SKM-1 (cell line): ENCODE measurements around the gene ARHGEF35.
"Not testable (repeated sequence)": the region's sequence is repeated elsewhere in the genome, so short reads cannot be mapped to it uniquely, and the experiment has no call there.

Source experiments
- DNase-seq: peaks from one replicate; lab custom pipeline; 2025; ENCODE audit not compliant: unreplicated experiment; lab: John Stamatoyannopoulos, UW

ARHGEF35 gene

DNA sequence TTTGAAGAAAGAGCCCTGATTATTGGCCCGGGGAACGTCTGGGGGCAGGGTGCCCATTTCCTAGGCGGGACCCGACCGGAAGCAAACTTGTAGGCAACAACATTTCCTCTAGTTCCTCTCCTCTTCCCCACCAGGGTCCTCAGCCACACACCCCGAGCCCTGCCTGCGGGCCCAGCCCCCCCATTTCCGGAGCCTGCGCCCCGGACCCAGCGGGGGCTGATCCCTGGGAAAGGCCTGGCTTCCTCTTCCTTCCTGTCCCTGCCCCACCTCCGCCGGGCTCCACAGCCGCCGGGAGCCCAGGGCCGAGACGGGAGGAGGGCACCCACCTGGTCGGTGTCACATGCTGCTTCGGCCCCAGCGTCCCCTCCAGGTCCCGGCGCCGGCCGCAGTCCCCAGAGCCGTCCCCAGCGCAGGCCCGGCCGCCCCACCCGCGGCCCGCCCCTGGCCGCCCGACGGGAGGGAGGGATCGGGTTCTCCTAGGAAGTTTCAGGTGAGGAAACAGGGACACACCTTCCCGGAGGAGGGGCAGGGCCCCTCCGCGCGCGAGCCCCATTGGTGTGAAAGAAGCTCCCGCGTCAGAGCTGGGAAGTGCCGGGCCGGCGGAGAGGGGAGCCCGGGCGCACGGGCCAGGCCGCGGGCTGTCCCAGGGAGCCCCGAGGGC, at the start of gene ARHGEF35:
Gene ARHGEF35 (minus strand): TSS at position 622 of the 661 bp plus-strand sequence. CDS start 7,450 bp downstream, outside the sequence.
- not testable (repeated sequence) for DNase-seq

DNA sequence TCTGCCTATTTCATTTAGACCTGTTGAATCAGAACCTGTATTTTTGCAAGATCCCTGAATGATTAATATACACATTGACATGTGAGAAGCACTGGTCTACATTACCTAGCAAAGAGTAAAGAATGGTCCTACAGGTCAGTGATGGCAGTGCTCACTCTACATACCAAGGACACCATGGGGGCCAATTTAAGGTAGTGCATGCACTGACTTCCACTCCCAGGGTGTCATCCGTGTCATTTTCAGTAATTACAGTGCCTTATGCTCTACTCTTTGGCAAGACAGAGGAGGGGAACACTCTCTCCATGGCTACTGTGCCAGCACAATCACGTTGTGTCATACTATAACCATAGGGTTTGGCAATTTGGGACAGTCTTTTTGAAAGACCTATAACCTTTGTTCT, 49.7 kb upstream of the ARHGEF35 start:
- DNase-seq = not testable (repeated sequence)

DNA sequence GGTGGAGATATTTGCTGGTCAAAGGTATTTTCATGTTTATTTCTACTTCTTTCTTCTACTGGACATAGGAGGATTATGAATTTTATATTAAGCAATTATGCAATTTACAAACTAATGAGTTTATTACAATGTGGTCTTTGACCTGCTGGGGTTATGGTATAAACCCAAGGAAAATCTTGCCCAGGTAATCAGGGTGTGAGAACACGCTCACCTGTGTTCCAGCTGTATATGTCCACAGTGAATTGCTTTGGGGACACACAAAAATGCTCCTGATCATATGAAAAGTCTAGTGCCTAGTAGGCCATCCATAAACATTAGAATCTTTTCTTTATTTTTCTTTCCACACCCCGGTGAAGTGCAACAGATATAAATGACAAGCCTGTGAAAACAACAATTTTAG, 43.7 kb upstream of the ARHGEF35 start, which contains the start of gene OR2A42:
Gene OR2A42 (minus strand): TSS at position 241 of the 400 bp plus-strand sequence. CDS start 6,762 bp downstream, outside the sequence.
- DNase-seq = not testable (repeated sequence)

DNA sequence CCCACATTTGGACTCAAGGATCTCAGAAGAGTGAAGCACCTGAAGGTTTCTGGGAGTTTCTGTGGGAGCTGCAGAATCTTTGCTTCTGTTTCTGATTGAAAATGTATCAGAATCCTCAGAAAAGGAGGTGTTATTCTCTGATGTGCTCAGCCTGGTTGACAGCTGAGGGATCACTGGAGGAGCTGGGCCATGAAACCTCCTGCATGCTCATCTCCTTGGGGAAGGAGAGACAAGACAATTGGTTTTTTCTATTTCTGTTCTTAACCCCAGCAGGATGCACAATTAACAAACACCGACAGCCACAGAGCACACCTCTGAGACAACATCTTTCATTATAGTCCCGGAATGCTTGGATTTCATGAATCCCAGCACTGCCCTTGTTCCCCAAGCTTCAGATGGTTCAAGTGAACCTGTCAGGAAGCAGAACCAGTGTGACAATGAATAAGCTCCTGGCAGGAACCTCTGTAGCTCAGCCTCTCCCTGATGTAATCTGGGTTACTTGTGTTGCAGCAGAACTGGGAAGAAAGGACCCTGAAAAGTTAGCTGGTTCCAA, 43.0 kb upstream of the ARHGEF35 start:
- DNase-seq = not testable (repeated sequence)

DNA sequence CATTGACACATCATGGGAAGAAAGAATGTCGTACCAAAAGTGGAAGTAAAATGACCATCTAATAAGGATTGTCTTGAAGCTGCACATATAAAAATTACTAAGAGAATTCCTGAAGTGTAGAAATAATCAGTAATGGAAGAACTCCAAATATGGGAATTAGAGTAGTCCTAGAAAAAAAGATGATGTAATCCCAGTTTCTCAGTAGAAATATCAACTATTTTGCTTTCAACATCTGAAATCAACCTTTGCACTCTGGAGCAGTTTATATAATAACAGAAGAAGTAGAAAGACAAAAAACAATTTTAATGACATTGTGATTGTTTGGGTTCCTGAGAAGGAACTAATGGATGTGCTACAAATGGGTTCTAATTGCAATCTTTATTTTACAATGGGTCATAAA, 37.4 kb upstream of the ARHGEF35 start:
- DNase-seq = not testable (repeated sequence)

DNA sequence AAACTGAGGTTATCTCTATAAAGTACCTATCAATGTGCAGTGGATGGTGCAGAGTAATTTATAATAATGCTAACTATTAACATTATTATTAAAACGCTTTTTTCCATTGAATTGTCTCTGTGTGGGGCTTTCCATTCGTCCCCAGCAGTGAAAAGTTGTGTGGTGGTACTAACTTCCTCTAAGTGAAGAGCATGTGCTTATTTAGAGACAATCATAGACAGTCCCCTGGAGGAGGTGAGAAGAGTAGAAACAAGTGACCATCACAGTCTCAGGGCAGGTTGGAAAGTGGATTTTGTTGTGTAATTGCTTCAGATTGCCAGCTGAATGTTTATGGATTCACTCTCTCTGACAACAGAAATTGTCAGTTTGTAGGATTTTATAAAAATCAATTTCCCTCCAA, 35.4 kb upstream of the ARHGEF35 start:
- DNase-seq = not testable (repeated sequence)

DNA sequence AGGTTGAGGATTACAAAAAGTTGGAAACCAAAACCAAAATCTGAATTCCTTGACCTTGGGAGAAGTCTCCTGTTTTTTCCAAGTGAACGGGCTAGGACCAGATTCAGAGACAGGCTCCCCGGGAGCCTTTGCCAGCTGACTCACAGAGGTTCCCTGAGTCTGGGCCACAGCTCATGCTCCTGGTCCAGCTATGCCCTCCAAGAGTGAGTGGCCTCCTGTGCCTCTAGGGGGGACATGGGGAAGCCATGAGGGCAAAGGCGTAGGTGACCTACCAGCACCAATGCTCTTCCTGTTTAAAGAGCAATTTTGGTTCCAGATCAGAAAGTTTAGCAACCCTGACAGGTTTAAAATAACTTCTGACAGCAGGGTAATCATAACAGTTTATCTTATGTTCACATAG, 33.2 kb upstream of the ARHGEF35 start:
- not testable (repeated sequence) for DNase-seq

DNA sequence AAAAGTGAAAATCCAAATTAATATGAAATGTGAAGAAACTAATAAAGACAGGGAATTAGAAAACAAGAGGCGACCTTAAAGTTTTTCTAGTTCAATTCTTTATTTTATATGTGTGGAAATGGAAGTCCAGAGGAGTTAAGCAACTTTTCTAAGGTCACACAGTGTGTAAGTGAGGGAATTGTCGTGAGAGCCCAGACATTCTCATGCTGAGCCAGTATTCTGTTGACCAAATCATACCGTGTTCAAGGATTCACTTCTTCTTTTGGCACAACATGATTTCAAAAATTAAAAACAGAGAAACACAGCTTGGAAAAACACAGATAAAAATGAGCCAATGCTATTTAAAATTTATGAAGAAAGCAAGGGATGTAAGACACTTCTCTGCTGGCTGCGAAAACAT, 31.2 kb upstream of the ARHGEF35 start:
- not testable (repeated sequence) for DNase-seq

DNA sequence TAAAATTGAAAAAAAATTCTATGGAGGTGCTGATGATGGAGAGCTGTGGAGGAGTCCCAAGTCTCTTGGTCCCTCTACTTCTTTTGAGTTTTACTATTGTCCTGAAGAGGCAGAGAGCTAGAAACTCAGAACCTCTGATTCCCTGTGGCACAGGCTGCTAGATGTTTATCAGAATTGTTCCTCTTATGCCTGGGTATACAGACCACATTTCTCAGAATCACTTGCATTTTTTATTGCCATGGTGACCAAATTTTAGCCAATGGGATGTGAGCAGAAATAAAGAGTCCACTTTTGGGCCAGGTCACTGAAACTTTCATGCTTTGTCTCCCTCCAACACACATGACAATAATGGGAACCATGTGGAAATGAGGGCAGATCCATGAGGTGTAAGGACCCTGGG, 28.0 kb upstream of the ARHGEF35 start:
- not testable (repeated sequence) for DNase-seq

DNA sequence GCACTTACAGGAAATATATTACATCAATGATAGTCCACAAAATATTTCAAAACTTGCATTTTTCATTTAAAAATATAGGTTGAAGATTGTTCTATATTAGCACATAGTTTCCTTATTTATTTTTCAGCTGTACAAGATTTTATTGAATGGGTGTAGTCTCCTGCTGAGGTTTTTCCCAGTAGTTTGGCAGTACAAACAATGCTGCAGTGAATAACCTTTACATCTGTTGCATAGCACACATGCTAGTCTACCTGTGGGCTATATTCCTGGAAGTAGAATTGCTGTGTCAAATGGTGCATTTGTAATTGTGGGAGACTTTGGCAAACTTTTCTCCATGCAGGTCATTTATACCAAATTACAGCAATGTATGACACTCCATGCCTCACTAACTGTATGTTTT, 24.9 kb upstream of the ARHGEF35 start:
- not testable (repeated sequence) for DNase-seq

DNA sequence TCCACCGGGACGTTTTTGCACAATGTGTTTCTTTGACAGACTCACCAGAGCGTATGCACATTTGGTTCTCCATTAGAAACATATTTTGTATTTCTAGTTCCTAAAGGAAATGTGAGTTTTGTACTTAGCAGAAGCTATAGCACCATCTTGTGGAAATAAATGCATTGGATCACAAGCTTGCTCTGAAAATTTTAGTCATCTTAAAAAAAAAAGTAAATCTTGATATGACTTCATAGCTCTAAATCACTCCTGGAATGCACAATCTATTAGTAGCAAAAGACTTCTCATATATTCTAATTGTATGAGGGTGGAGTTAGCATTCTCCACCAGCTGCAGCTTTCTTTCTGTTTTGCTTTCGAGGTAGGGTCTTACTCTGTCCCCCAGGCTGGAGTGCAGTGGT, 23.5 kb upstream of the ARHGEF35 start:
- not testable (repeated sequence) for DNase-seq

DNA sequence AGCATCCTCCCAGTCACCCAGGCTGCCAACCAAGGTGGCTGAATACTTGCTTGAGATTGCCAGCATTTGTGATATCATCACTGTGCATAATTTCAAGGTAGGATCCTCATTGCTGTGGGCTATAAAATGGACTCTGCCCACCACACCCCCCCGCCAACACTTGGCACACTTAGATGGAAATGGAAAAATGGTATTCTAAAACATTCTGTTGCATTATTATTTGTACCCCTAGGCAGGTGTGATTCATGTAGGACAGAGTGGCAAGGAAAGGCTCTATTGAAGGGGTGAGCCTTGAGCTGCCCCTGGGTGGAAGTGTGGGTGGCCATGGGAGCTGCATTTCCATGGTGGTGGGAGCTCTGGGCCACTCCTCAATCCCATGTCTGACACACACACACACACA, 22.9 kb upstream of the ARHGEF35 start:
- DNase-seq = not testable (repeated sequence)

DNA sequence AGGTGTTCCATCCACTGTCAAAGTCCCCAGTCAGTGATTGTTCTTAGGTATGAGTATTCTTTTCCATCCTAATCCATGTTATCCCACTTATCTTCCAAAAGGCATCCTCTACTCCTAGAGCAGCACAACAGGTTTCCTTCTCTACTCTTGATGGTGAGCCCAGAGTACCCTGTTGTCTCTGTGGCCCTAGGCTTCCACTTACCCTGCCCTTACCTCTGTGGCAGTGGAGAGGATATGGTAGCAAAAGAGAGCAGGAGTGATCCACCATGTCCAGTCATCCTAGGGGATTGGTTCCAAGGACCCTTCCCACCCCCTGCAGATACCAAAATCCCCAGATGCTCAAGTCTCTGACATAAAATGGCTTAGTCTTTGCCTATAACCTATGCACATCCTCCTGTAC, 21.6 kb upstream of the ARHGEF35 start:
- DNase-seq = not testable (repeated sequence)

DNA sequence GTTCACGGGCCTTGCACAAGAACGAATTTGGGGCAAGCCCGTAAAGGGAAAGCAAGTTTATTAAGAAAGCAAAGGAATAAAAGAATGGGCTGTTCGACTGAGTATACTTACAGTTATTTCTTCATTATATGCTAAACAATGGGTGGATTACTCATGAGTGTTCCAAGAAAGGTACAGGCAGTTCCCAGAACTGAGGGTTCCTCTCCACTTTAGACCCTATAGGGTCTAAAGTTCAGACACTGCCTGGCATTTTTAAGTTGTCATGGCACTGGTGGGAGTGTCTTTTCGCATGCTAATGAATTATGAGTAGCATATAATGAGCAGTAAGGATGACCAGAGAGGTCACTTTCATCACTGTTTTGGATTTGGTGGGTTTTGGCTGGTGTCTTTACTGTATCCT, 9.7 kb upstream of the ARHGEF35 start:
- not testable (repeated sequence) for DNase-seq

DNA sequence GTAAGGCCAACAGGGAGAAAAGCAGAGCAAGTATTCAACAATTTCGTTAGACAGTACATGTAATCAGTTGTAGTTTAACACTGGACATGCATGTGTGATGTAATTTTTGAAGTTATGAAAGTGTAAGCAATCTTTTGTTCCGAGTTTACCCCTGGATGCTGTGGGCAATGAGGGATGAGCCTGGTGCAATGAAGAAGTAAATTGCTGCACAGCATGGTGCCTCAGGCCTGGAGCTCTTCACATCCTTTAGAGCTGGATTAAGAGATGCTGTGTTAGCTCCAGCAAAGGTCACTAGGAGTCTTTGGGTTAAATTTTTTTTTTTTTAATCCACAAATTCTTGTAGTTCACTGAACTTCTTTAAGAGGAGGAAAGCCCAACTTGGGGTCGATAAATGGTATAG, 7.5 kb upstream of the ARHGEF35 start:
- DNase-seq = not testable (repeated sequence)

DNA sequence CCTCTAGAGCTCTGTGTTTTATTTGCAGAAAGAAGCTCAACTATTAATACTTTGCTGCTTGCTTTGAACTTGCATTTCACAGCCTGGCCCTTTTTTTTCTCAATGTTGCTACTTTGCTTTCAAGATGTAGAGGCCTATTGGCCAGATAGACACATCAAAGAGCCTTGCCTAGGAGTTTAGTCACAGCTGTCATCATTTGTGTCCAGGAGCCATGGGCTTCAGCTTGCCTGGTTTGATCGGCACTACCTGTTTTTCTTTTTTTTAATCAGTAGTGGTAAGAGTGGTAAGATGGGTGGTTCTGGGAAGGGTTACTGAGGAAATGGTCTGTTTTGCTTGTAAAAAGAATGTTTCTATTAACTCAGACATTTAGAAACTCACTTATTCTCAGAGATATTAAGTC, 6.3 kb upstream of the ARHGEF35 start:
- not testable (repeated sequence) for DNase-seq

DNA sequence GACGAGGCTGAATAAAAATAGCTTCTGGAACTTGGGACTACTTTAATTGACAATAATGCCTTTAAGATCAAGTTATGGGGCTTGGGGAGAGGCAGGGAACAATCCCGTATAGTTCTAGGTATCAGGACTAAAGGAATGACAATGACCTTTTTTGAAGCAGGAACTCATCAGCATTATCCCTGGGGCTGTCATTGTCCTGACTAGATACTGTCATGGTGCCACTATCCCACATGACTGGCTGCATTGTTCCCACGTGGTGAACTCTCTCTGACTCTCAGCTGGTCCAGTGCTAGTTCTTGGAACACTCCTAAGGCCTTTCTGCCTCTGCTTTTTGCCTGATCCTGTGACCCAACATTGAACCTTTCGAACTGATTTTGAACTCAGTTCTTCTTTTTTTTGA, 3.3 kb upstream of the ARHGEF35 start:
- not testable (repeated sequence) for DNase-seq

DNA sequence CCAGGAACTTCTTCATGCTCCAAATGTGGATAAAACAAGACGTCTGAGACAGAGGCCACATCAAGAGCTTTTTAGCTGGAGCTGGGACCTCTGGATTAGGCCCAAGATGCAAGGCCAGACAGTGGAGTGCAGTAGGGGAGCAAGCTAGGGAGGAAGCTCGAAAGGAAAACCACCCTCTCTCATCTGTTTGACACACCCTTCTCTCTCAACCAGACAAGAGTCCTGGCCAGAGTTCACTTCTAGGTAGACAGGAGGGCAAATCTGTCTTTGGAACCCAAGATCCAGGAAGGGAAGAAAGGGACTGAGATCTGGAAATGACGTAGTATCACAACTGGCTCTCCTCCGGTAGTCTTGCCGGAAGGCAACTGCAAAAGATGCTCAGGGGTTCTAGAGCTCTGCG, 1.2 kb downstream of the ARHGEF35 start:
- DNase-seq = not testable (repeated sequence)

DNA sequence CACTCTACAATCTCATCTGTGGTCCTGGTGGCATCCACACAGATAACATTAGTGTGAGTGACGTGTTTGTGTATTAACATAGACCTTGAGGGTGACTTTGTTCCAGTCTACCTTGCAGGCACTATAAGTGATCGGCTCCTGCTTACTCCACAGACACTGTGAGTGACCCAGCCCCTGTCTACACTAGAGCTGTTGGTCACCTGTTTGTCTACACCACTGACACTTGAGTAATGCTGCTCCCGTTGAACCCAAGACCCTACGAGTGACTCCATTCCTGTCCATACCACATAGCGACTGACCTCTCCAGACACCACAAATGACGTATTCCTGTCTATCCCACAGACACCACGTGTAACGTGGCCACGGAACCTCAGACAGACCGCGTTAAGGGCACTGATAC, 1.9 kb downstream of the ARHGEF35 start:
- DNase-seq = not testable (repeated sequence)

DNA sequence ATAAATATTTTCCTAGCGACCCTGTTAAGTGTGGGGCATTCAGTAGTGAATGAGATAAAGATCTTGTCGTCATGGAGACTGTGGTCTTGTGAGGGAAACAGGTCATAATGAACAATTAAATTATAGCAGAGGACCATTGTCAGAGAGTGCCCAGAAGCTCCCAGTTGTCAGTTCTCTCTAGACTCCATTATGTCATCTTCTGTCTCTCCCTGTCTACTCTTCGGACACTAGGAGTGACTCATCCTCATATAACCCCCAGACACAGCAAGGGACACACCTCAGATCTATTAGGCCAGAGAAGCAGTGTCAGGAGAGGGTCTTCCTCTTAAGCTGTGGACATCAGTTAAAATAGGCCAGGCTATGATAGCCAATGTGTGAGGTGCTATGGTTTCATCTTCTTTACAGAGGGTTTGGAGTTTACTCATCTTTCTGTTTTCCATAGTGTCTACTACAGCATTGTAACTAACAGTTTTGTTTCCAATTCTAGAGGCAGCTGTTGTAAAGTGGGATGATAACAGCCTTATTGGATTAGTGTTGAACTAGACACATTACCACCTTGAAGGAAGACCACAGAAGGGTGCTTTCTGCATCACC, 7.0 kb downstream of the ARHGEF35 start:
- not testable (repeated sequence) for DNase-seq

DNA sequence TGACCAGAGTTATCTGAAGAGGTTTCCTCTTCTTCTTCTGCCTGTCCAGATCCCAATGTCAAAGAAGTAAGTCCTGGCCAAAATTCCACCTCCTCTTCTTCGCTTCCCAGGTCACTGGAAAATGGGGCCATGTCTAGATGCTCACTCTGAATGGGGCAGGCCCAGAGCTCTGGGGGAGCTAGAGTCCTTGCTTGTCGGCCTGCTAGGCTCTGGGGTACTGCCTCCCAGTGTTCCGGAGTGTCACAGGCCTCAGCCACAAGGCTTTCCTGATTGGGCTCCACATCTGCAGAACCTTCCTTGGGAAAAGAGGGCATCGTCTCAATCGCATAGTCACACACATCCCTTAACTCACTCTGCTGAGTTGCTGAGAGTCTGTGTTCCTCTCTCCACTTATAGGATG, 7.8 kb downstream of the ARHGEF35 start:
- not testable (repeated sequence) for DNase-seq

DNA sequence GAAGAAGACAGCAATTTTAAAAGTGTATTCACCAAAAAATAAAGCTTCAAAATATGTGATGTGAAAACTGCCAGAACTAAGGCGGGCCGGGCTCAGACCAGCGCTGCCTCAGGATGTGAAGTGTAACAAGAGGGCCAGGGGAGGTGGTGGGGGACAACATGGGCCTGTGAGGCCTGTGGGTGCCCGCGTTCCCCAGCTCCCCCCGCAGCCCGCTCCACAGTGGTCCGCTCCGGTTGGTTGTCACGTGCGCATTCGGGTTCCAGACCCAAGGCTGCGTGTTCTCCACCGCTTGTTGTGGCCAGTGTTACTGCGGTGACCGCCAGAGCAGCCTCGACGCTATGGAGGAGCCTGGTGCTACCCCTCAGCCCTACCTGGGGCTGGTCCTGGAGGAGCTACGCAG, 12.5 kb downstream of the ARHGEF35 start, which contains the start of gene CTAGE4:
Gene CTAGE4 (plus strand): TSS at position 301 of the 400 bp plus-strand sequence. CDS start 38 bp downstream, at position 339.
- not testable (repeated sequence) for DNase-seq
